Endothelial cell of umbilical vein (primary cell): ENCODE results near the gene CALY. TPM values are rescaled to one million over a fixed set of nuclear protein-coding genes. Genes with fewer than 3 reads are reported as not detected.

Experiments
- BruUV-seq: library from RNA; stranded (reverse); fragments of 400-500 nt; replicated peaks from 2 replicates; lab custom pipeline; 2021; lab: Mats Ljungman, UMichigan
- CTCF ChIA-PET: fragments of 300-600, 350-600 bp; sonication (Branson Sonifier 250); formaldehyde crosslinking; loops from one replicate; lab custom pipeline; 2021; ENCODE audit warnings: antibody characterized with exemption, inconsistent platforms; lab: Charles Lee
- POLR2A ChIA-PET: fragments of 300-600, 350-600 bp; sonication (Branson Sonifier 250); formaldehyde crosslinking; loops from one replicate; lab custom pipeline; 2021; ENCODE audit warnings: antibody characterized with exemption, inconsistent platforms; lab: Charles Lee
- DNase-seq: peaks from one replicate; pipeline ENCODE4 v3.0.0-alpha.2; 2011; ENCODE audit warnings: low read depth, low spot score
- FAIRE-seq: peaks from 2 replicates; lab custom pipeline; 2011; peaks lifted over from hg19 to GRCh38; lab: Jason Lieb, UNC
- H2AFZ ChIP-seq: 2 replicates; pipeline ENCODE4 v1.6.0; 2012; ENCODE audit warnings: low read depth, low read length, control low read depth, inconsistent platforms
- H3K27ac ChIP-seq: 2 replicates; pipeline ENCODE4 v1.5.1; 2011; ENCODE audit warnings: low read depth, mild to moderate bottlenecking, control low read depth, low read length, moderate library complexity; ENCODE audit not compliant: insufficient read depth
- H3K27me3 ChIP-seq, 2 experiments: 2 replicates each; pipeline versions ENCODE4 v1.6.0 to v1.6.1; 2011; ENCODE audit warnings: low read length in 2 of 2, mixed read lengths in 1 of 2; ENCODE audit not compliant: control insufficient read depth in 2 of 2, insufficient read depth in 2 of 2
- H3K36me3 ChIP-seq, 2 experiments: 2 replicates in 1 of 2; 3 replicates in 1 of 2; pipeline ENCODE4 v1.5.1; 2011; ENCODE audit warnings: low read length in 2 of 2, mild to moderate bottlenecking in 1 of 2, moderate library complexity in 1 of 2; ENCODE audit not compliant: control insufficient read depth in 2 of 2, insufficient read depth in 2 of 2; ENCODE audit errors: extremely low read depth in 1 of 2
- H3K4me1 ChIP-seq: 3 replicates; pipeline ENCODE4 v1.5.1; 2011; ENCODE audit warnings: mild to moderate bottlenecking, low read length; ENCODE audit not compliant: control insufficient read depth, insufficient read depth; ENCODE audit errors: extremely low read depth
- H3K4me2 ChIP-seq: 2 replicates; pipeline ENCODE4 v1.6.1; 2011; ENCODE audit warnings: low read length, control low read depth, mixed read lengths; ENCODE audit not compliant: insufficient read depth
- H3K4me3 ChIP-seq, 3 experiments: fragments of 200-600 bp in 1 of 3; sonication (generic), shearing (Covaris generic) in 1 of 3; replicated peaks in 1 of 3; 2 replicates each; pipeline ENCODE4 v1.5.1; 2011 to 2016; ENCODE audit warnings: control low read depth in 3 of 3, low read length in 3 of 3, mild to moderate bottlenecking in 2 of 3, inconsistent platforms in 1 of 3, low read depth in 1 of 3, moderate library complexity in 1 of 3; ENCODE audit not compliant: insufficient read depth in 1 of 3
- H3K79me2 ChIP-seq: 2 replicates; pipeline ENCODE4 v1.6.0; 2012; ENCODE audit warnings: low read length, inconsistent platforms; ENCODE audit not compliant: control insufficient read depth, insufficient read depth
- H3K9ac ChIP-seq: replicated peaks from 2 replicates; pipeline ENCODE3; 2011; ENCODE audit warnings: low read length, control low read depth; ENCODE audit not compliant: insufficient read depth; ENCODE audit errors: extremely low read depth
- H3K9me1 ChIP-seq: replicated peaks from 3 replicates; pipeline ENCODE4 v1.6.0; 2011; ENCODE audit warnings: mild to moderate bottlenecking, low read length; ENCODE audit not compliant: control insufficient read depth, insufficient read depth; ENCODE audit errors: extremely low read depth
- H3K9me3 ChIP-seq: replicated peaks from 2 replicates; pipeline ENCODE4 v1.5.1; 2012; ENCODE audit warnings: low read length, inconsistent platforms; ENCODE audit not compliant: control insufficient read depth, insufficient read depth
- H4K20me1 ChIP-seq: replicated peaks from 2 replicates; pipeline ENCODE3; 2011; ENCODE audit warnings: mild to moderate bottlenecking, low read length; ENCODE audit not compliant: control insufficient read depth, insufficient read depth; ENCODE audit errors: extremely low read depth
- CTCF ChIP-seq, 2 donors: IDR thresholded peaks; 1 replicate in 1 of 2; 2 replicates in 1 of 2; pipeline ENCODE4 v1.5.1; 2011; ENCODE audit warnings: low read length in 2 of 2, mild to moderate bottlenecking in 2 of 2, moderate library complexity in 2 of 2, control low read depth in 1 of 2, inconsistent platforms in 1 of 2, low read depth in 1 of 2; ENCODE audit not compliant: insufficient read depth in 1 of 2; ENCODE audit errors: extremely low read depth in 1 of 2
- EZH2 ChIP-seq: IDR thresholded peaks from 2 replicates; pipeline ENCODE4 v1.6.1; 2012; ENCODE audit warnings: borderline replicate concordance, low read depth, mild to moderate bottlenecking, moderate library complexity, low read length, inconsistent platforms; ENCODE audit not compliant: severe bottlenecking
- FOS ChIP-seq: IDR thresholded peaks from 2 replicates; pipeline ENCODE4 v1.6.1; 2011; ENCODE audit warnings: mild to moderate bottlenecking, low read length, moderate library complexity, borderline replicate concordance; ENCODE audit not compliant: insufficient read depth
- GATA2 ChIP-seq: IDR thresholded peaks from 2 replicates; pipeline ENCODE4 v1.7.0; 2011; ENCODE audit warnings: low read depth, mild to moderate bottlenecking, moderate library complexity, mixed read lengths, low read length; ENCODE audit not compliant: insufficient read length, insufficient read depth
- JUN ChIP-seq: IDR thresholded peaks from 2 replicates; pipeline ENCODE4 v1.6.1; 2011; ENCODE audit warnings: borderline replicate concordance, low read depth; ENCODE audit not compliant: insufficient read length, insufficient read depth
- MAX ChIP-seq: IDR thresholded peaks from 2 replicates; pipeline ENCODE4 v1.6.1; 2011; ENCODE audit not compliant: insufficient read depth, insufficient read length
- MYC ChIP-seq: IDR thresholded peaks from one replicate; pipeline ENCODE4 v1.6.1; 2011; ENCODE audit warnings: mild to moderate bottlenecking, low read depth, low read length
- POLR2A ChIP-seq: IDR thresholded peaks from 2 replicates; pipeline ENCODE4 v1.6.1; 2012; ENCODE audit warnings: low read depth, mild to moderate bottlenecking, control low read depth, low read length
- POLR2AphosphoS5 ChIP-seq: IDR thresholded peaks from 2 replicates; pipeline ENCODE4 v1.6.1; 2012; ENCODE audit warnings: low read depth, mild to moderate bottlenecking, control low read depth, low read length, moderate library complexity; ENCODE audit not compliant: insufficient read depth
- dilution Hi-C: fragments of 300-500 bp; cut with MboI; formaldehyde crosslinking; loops from one replicate; pipeline ENCODE4 v1.15.0; 2019; ENCODE audit warnings: low sequenced_read_pairs; ENCODE audit not compliant: extremely low pct_ligation_motif_present
- intact Hi-C: fragments of 100-400 bp; cut with micrococcal nuclease; formaldehyde crosslinking; loops from one replicate; pipeline ENCODE4 v1.10.0; 2022
- polyA plus RNA-seq, 4 experiments: library from polyadenylated mRNA; depleted of rRNA in 3 of 4; stranded (reverse) in 3 of 4; unstranded in 1 of 4; fragments of >200 nt; gene quantifications; 2 replicates each; pipeline versions ENCODE4 v1.2.1 to v1.2.3, GENCODE V29; 2011 to 2012; ENCODE audit warnings: missing spikeins in 1 of 4
- total RNA-seq: library from RNA; stranded (reverse); gene quantifications from 2 replicates; pipeline ENCODE4 v1.2.3, GENCODE V29; 2021

CALY gene
- total and polyA plus RNA-seq, 2 donors (not counting 3 experiments of a cell fraction or from before 2014, with no cell fraction given), result not detected

- Histone ChIP-seq H3K4me1 (peaks cover 7% of the 10 kb centered on the region), H3K27me3 (no peaks in the 10 kb centered on the region), H3K9ac (no peak overlapping the region), H3K36me3 (peaks cover 8 to 40% of the 10 kb centered on the region in 2 experiments), H3K27ac (no peak overlapping the region), H2AFZ (no peak overlapping the region), H3K9me3 (no peaks in the 10 kb centered on the region), H4K20me1 (no peaks in the 10 kb centered on the region), H3K4me2 (no peak overlapping the region), H3K9me1 (no peaks in the 10 kb centered on the region), H3K79me2 (no peaks in the 10 kb centered on the region), H3K4me3 (no peak overlapping the region)
- intact Hi-C loops, result no loop called here
- dilution Hi-C loops, result no loop called here
- TF ChIP-seq EZH2 (no peak), POLR2AphosphoS5 (no peak), MYC (no peak), POLR2A (no peak), FOS (no peak), CTCF (IDR thresholded peaks at IDR 0.05; ENCODE audit: extremely low read depth in 1 of 2, insufficient read depth in 1 of 2, low read depth in 1 of 2, low read length in 2 of 2) (no peak), GATA2 (no peak), JUN (no peak), MAX (no peak)
- CTCF ChIA-PET, result no interaction called here
- FAIRE-seq, result no peak
- BruUV-seq, result no TSS peak
- DNase-seq, result no peak
- POLR2A ChIA-PET, result no interaction called here
These were observed 48.7 kb downstream of the CALY start for GRCh38 chr10:133287832-133288500.
